ENCODE results near the gene ROR2.

GRCh38 chr9:91814753-91815152, 135.3 kb downstream of the ROR2 start:
- TF ChIP-seq ELF4 (IDR thresholded peaks at IDR 0.05) (no peak), NFRKB (IDR thresholded peaks at IDR 0.05) (no peak), LEF1 (IDR thresholded peaks at IDR 0.05; ENCODE audit: borderline replicate concordance) (no peak), ARNT (IDR thresholded peaks at IDR 0.05) (no peak), ZNF384 (IDR thresholded peaks at IDR 0.05) (no peak), FOXM1 (IDR thresholded peaks at IDR 0.05; ENCODE audit: borderline replicate concordance) (no peak), CTBP1 (IDR thresholded peaks at IDR 0.05; ENCODE audit: borderline replicate concordance) (no peak), L3MBTL2 (conservative IDR thresholded peaks at IDR 0.05) (no peak), SUZ12 (IDR thresholded peaks at IDR 0.05) (no peak), SP1 (IDR thresholded peaks at IDR 0.05) (no peak), TARDBP (IDR thresholded peaks at IDR 0.05) (no peak), HDGF (IDR thresholded peaks at IDR 0.05; ENCODE audit: borderline replicate concordance) (no peak)
- TF ChIP-seq, protein P1, sequence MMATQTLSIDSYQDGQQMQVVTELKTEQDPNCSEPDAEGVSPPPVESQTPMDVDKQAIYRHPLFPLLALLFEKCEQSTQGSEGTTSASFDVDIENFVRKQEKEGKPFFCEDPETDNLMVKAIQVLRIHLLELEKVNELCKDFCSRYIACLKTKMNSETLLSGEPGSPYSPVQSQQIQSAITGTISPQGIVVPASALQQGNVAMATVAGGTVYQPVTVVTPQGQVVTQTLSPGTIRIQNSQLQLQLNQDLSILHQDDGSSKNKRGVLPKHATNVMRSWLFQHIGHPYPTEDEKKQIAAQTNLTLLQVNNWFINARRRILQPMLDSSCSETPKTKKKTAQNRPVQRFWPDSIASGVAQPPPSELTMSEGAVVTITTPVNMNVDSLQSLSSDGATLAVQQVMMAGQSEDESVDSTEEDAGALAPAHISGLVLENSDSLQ (IDR thresholded peaks at IDR 0.05): no peak

All from HEK293T (cell line).